Activated CD4-positive, alpha-beta T cell treated with anti-CD3 and anti-CD28 coated beads, Interleukin-10, Interleukin-2, amounts not matched to agents 100 ng/mL and 50 ng/mL, durations not matched to agents 16 hours and 8 hours (primary cell): ENCODE results near the gene CDH13.

ENCODE experiments used
- DNase-seq: peaks from one replicate; pipeline ENCODE4 v3.0.0-alpha.2; 2020

CDH13 gene

DNA sequence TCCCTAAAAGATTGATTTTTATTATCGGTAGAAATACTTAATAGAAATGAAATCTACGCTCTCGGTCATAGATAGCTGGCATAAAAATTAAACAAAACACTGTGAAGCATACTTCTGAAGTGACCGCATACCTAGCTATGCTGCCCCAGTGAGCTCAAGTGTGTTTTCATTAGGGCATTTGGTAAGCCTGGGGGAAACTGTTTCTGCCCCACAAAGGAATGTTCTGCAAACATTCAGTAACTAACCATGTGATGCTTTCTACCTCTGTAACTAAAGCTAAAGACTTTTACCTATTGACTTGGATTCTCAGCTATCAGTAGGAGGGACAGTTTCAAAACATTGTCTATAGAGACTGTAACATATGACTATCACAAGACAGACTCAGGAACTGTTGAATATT lies 1087.5 kb downstream of the CDH13 start:
- DNase-seq = no peak

DNA sequence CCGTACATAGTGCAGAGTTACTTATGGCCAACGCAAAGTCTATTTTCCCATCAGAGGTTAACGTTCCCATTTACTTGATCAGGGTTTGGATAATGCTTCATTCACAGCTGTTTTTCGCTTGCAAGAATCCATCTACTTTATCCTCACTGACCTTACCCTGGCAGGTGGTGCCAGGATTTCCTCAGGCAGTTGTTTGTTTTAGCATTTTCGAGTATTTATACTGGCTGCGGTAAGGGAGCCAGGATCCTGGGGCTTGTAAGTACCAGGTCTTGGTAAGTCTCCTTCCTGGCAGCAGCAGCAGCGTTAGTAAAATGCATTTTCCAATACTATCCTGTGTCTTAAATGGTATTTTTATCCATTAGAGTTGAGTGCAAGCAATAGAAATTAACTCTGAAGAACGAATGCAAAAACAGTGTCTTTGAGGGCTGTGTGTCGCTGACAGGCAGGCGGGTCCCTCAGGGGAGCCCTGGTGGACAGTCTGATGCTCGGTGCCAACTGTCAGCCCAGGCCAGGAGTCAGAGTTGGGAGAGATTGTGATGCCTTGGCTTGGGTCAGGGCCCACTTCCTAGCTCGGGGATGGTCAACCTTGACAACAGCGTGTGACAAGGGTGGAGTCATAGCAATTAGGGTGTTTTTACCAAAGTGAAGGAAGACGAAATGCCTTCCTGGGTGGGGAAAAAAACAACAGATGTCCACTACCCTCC lies 1088.6 kb downstream of the CDH13 start:
- no peak for DNase-seq

DNA sequence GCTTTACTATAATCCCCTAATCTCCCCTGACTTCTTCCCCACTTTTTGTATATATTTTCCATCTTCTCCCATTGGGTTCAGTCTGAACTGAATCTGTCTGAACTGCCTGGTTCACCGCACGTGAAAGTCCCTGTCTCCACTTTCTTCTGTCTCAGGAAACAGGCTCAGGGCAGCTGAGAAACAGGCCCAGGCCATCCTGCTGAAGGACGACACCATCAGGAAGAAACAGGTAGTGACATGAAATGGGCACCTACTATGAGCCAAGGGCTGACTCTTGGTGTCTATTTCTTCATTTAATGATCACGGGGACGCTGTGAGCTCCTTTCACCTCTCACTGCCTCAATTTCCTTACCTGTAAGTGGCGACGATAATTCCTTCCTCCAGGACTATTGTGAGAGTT lies 1090.5 kb downstream of the CDH13 start:
- no peak for DNase-seq

DNA sequence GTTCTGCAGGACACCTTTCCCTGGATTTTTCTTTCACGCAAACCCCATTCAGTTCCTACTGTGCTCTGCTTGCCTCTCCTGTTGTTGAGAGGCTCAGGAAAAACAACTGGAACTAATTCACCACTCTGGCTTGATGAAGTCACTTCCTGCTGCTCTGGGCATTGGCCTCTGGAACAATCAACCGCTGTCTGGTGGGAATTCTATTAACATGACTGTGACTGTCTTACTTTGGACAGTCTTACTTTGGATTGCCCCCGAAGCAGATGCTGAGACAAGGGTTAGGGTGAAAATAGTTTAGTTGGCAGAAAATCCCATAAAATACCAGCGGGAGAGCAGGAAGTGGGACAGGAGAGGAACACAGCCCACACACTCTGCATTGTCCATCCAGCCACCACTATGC lies 1091.0 kb downstream of the CDH13 start:
- no peak for DNase-seq

DNA sequence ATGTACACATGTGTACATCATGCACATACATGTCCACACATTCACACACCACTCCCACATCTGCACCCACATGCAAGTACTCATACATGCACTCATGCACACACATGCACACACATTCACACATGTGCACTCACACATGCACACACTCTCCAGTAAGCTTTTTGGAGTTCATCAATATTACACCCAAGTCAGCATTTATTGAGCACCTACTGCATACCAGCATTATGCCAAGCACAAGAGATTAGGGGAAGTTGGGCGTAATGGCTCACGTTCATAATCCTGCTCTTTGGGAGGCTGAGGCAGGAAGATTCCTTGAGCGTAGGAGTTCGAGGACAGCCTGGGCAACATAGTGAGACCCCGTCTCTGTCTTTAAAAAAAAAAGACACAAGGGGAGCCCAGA lies 1093.4 kb downstream of the CDH13 start:
- no peak for DNase-seq

DNA sequence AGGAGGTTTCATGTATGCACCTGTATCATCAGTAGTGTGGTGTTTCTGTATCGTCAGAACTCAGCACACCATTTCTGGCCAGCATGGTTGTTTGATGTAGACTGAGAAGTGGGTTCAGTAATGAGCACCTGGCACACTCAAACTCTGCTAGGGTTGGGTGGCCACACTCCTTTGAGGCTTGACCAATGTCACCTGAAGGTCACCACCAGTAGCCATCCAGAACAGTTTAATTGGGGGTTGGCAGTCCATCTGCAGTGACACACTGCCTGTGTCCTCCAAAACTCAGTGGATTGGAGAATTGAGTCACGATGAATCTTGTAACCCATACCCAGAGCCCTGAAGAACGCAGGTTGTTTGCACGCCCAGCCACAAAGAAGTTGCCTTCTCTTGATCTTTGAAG lies 1094.2 kb downstream of the CDH13 start:
- DNase-seq = no peak

DNA sequence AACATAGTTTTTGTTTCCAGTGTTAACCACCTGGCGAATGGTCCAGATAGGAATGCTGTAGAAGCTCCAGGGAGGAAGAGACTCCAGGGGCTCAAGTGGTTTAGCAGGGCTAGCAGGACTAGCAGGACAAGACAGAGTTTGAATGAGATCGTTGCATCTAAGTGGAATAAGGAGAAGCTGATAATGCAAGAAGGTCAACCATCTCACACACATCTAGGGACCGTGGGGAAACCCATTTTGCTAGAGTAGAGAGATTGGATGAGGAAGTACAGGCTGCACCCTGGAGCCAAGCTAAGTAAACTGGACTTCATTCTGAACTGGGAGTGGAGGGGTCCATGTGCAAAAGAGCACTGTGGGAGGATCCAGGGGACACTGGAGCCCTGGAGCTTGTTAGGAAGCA lies 1094.9 kb downstream of the CDH13 start:
- DNase-seq = no peak

DNA sequence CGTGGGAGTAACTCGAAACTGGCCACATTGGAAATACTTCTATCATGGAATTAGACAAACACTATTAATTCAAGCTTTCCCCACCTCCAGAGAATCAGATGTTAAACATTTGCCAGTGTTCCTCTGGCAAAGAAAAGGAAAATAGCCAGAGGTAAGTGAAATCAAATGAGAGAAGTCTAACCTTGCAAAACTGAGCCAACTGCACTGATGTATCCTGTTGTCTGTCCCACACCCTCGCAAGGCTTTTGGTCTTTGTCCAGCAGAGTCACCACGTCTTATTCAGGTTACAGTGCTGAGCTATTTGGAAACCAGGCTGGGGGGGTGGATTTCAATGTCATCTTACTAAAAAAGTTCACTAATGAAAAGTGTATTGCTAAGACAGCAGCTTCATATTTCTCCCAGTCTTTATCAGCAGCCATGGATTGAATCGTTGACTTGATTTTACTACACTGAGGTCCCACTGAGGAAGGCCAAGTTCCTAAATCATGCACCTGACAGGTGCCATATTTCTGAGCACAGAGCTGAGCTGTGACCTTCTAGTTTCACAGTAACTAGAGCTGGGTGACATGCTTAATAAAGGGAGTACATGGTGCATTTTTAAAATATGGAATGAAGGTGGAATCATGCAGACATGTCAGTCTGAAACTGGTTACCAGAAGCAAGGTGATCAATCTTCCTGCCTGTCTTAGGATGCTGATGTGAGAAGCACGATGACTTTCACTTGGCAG lies 1095.9 kb downstream of the CDH13 start:
- no peak for DNase-seq

DNA sequence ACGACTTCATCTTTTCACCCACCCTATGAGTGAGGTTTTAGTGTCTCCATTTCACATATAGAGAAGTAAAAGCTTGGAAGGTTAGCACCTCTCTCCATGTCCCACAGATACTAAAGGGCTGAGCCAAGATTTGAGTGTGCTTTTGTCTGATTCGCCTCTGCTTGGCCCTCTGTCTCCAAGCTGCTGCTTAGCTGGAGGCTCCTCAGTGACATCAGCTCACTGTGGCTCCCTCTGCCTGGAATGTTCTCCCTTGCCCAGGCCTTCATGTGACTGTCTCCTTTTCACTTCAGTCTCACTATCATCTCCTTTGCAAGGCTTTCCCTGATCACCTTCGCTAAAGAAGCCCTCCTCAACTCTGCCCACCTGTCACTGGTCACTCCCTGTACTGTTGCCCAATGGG lies 1096.5 kb downstream of the CDH13 start:
- no peak for DNase-seq

DNA sequence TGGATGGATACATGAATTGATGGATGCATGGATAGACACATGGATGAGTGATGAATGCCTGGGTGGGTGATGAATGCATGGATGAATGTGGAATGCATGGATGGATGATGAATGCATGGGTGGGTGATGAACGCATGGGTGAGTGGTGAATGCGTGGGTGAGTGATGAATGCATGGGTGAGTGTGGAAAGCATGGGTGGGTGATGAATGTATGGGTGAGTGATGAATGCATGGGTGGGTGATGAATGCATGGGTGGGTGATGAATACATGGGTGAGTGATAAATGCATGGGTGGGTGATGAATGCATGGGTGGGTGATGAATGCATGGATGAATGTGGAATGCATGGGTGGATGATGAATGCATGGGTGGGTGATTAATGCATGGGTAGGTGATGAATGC lies 1097.1 kb downstream of the CDH13 start:
- DNase-seq = no peak

DNA sequence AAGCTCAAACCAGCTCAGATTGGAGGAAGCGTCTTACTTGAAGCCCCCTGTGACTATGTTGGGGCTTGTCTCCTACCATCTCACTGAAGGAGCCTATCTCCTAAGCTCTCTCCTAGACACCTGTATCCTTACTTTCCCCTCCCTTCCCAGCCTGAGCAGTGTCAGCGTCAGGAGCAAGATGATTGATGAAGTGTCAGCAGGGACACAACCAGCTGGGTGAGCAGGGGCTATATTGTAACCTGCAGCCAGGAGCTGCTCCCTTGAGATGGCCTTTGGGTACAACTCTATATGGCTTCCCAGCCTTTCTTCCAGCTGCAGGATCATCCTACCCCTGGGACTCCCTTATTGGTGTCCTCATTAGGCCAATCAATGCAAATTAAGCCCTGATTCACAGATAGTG lies 1097.8 kb downstream of the CDH13 start:
- DNase-seq = no peak

DNA sequence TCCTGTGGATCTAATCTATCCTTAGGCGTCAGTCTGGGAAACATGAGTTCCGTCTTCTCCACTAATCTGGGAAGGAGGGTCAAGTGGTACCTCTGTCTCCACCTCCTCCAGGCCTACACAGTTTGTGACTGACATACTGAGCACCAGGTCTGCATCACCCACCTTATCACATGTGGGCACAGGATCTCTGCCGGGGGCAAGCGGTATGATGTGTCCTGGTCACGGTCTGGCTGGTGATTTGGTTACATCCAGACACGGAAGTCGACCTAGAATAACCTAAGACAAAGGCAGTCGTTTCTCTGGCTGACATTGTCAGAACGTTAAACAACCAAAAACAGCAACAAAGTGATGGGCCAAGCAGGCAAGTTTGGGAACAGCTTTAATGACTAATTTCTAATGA lies 1098.5 kb downstream of the CDH13 start:
- no peak for DNase-seq

DNA sequence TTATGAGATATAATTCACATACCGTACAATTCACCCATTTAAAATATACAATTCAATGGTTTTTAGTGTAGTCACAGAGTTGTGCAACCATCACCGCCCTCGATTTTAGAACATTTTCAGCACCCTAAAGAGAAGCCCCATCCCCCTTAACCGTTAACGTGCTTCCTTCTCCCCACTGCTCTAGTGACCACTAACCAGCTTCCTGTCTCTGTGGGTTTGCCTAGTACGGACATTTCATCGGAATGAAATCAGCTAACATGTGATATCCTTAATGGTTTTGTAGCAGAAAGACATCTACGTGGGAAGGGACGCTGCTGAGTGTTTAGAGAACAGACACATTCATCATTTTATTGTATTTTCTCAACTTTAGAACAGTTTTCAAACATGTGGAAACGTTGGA lies 1100.2 kb downstream of the CDH13 start:
- DNase-seq = peak; percentile 16

DNA sequence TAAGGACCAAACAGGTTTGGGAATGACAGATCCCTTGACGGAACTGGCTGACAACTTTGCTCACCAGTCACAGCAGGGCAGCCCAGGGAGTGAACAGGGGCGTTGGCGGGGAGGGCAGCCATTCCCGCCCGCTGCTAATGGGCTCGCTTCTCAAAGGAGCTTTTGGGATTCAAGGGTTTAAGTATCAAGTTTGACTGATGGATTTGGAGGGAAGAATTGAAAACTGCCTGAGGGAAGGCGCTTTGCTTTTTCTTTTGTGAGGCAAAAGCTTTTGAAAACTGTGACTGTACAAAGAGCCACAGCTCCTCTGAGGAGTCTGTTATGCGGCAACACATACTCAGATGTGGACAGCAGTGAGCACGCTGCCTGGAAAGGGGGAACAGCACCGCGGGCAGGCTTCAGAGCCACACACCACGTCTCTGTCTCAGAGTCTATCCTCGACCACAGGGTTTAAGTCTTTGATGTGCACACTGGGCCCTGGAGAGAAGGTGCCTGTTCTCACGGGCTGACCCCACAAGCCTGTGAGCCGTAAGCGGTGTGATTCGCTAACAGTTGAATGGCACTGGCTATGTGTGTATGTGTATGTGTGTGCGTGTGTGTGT lies 1101.1 kb downstream of the CDH13 start:
- no peak for DNase-seq

DNA sequence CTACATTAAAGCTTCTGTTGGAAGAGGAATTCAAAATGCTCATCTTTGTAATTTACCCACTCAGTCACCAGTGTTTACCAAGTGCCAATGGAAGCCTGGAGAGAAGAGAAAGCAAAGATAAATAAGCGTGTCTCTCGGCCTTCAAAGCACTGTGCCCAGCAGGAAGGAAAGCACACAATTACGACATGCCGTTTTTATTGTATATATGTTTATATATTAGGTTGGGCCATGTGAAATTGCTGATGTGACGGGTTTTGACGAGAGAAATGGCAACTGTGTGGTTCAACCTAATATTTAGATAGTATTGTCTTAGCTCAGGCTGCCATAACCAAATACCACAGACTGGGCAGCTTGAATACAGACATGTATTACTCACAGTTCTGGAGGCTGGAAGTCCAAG lies 1101.7 kb downstream of the CDH13 start:
- no peak for DNase-seq

DNA sequence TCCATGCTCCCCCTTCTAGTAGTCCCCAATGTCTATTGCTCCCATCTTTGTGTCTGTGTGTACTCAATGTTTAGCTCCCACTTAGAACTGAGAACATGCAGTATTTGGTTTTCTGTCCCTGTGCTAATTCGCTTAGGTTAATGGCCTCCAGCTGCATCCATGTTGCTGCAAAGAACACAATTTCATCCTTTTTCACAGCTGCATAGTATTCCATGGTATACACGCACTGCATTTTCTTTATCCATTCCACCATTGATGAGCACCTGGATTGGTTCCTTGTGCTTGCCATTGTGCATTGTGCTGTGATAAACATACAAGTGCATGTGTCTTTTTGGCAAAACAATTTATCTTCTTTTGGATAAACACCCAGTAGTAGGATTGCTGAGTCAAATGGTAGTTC lies 1104.0 kb downstream of the CDH13 start:
- no peak for DNase-seq

DNA sequence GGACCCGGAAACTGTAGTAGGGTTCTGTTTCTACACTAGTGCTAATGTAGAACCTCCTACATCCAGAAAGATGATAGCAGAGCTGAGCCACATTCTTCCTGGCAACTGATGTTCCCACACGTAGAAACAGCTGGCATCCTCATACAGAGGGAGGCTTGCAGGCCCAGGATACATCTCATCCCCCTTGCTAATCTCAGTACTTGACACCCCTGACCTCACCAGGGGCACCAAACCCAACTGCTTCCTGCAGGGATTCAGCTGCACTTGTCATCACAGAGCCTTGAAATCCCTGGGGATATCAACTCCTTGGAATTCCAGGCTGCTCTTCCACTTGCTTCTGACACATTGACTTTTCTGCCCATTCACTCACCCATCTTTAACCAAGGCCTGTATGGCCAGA lies 1105.8 kb downstream of the CDH13 start:
- no peak for DNase-seq

DNA sequence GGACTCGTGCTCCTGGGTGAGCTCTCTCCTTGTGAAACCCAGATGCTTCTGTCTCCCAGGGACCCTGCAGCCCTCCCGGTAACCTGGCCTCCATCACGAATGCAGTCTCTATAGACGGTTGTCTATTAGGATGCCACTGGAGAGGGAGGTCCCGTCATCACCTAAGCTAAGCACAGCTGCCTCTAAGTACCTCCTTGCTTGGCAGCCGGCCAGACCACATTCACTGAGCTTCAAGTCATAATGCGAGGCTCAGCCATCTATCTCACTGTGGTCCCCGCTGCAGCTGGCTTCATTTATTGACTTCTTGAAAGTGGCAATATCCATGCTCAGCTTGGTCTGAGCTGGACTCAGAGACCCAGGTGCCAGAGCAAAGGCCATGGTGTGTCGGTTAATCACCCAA lies 1106.5 kb downstream of the CDH13 start:
- DNase-seq = no peak

DNA sequence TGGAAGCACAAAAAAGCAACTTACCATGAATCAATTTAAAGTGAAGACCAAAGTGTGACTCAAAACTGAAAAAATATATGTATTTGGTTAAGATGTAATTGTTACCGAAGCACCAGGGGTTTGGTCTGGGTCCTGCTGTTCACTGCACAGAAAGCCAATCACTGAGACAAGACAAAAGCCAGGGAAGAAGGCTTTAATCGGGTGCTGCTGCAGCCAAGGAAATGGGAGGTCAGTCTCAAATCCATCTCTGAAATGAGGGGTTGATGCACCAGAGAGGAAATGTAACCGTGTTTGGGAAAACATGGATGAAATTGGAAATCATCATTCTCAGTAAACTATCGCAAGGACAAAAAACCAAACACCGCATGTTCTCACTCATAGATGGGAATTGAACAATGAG lies 1107.4 kb downstream of the CDH13 start:
- no peak for DNase-seq

DNA sequence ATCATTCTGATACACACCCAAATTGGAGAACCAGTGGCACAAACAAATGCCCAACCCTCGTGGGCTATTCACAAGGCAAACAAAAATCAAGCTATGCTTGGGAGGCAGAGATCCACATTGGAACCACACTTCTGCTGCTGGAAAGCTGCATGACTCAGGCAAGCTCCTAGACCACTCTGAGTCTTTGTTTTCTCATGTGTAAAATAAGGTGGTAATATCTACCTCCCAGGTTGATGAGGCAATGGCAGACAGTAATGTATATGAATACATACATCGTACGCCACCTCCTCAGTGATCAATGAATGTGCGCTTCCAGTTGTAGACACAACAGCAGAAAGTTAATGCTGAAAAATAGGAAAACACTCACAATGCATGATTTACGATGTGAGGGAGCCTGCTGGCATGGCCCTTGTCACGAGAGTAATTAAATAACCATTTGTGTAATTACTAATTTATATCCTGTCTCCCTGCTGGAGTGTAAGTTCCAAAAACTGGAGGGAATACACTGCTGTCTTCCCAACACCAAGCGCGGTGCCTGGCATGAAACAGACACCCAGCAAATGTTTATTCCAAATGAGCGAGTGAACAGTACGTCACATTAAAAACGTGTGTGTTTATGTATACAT lies 1111.1 kb downstream of the CDH13 start:
- DNase-seq = no peak

DNA sequence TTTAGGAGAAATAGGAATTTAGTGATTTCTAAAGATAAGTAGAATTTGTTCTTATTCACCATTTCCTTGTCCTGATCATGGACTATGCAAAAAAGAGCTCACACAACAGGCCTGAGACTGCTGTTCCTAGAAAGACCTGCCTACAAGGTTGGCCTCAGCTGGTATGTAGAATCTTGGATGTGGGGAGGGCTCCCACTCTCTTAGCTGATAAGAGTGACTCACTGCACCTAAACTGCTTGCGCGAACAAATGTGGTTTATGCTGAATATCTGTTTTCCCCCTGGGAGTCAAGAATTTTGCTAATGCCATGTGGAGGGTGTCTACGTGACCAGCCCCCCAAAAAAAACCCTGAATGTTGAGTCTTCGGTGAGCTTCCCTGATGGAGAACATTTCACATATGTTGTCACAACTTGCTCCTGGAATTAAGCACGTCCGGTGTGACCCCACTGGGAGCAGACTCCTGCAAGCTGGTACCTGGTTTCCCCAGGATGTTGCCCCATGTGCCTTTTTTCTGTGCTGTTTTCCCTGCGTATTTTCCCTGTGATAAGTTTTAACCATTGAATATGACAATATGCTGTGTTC lies 1112.2 kb downstream of the CDH13 start:
- DNase-seq = no peak

DNA sequence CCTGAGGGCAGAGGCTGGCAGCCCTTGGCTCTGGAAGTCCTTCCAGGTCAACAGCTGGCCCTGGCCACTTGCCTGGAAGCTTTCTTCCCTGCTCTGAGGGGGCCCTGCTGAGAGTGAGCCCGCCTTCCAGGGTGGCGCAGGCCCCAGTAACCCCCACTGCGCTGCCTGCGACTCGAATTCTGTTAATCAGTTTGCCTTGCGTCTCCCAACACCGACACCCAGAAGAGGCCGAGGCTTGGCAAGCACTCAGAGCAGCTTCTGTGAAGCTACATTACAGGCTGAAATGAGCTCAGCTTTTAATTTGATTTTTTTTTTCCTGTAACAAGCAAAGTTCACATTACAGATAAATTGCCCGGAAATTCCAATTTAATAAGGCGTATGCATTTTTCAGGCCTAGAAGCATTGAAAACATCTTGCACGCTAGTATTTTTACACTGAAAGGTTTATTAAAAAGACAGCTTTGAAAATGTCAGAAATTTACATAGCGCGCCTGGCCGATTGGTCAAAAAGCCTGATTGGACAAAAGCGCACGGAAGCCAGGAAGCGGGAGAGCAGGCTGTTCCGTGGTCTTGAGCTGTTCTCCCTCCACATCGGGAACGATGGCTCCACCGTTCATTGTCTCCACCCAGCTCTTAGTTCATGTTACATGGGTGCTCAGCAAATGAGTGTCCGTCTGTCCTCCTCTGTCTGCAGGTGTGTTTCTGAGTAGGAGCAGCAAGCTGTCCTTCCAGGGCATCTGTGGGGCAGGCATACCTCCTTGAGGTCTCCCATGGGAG lies 1115.5 kb downstream of the CDH13 start:
- DNase-seq = no peak

DNA sequence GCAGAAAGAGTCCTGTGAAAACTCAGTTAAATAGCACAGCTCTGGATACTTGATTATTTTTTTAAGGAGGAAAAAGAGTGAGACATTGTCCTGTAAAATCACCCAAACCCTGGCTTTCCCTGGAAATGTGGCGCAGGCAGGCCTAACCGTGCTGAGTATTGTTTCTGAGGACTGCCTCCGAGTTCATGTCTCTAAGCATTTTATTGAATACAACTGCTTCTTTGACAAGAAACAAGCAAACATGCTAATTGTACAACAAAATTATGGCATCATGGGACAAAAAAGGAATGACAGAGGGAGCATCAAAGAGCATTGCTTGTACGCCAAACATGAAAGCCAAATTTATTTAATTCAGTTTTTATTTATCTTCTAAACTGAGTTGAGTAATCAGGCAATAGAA lies 1116.5 kb downstream of the CDH13 start:
- no peak for DNase-seq
